HL-60 (cell line): Measurements from ENCODE around the gene MYH11.

Experiments
- DNase-seq, 2 experiments: peaks; one replicate each; pipeline ENCODE4 v3.0.0-alpha.2; 2010 to 2020; ENCODE audit warnings: low read depth in 1 of 2, low spot score in 1 of 2
- H3K27ac ChIP-seq: fragments of 250-450 bp; sonication (Bioruptor Pico); replicated peaks from 2 replicates; pipeline ENCODE4 v1.5.1; 2020; ENCODE audit warnings: mild to moderate bottlenecking, moderate library complexity
- H3K27me3 ChIP-seq: fragments of 250-450 bp; sonication (Bioruptor Pico); 2 replicates; pipeline ENCODE4 v1.5.1; 2021; ENCODE audit warnings: mild to moderate bottlenecking, moderate library complexity; ENCODE audit not compliant: insufficient read depth, poor library complexity, severe bottlenecking
- H3K4me3 ChIP-seq: replicated peaks from 2 replicates; pipeline ENCODE4 v1.5.1; 2011; ENCODE audit warnings: mild to moderate bottlenecking, control low read depth, low read length; ENCODE audit not compliant: insufficient read depth
- CTCF ChIP-seq: IDR thresholded peaks from one replicate; pipeline ENCODE4 v1.5.1; 2011; ENCODE audit warnings: low read length, control low read depth, inconsistent platforms; ENCODE audit not compliant: insufficient read depth
- GABPA ChIP-seq: IDR thresholded peaks from 2 replicates; pipeline ENCODE4 v1.6.1; 2012; ENCODE audit warnings: low read depth
- POLR2AphosphoS5 ChIP-seq: IDR thresholded peaks from 2 replicates; pipeline ENCODE4 v1.6.1; 2012; ENCODE audit warnings: low read depth
- REST ChIP-seq: IDR thresholded peaks from 2 replicates; pipeline ENCODE4 v1.6.1; 2012; ENCODE audit warnings: low read depth; ENCODE audit not compliant: insufficient replicate concordance
- SPI1 ChIP-seq: IDR thresholded peaks from 2 replicates; pipeline ENCODE4 v1.6.1; 2012; ENCODE audit warnings: low read depth, mild to moderate bottlenecking, borderline replicate concordance

The MYH11 gene

GRCh38 chr16:15880434-15881308 lies 23.8 kb upstream of the MYH11 start:
- no peak for TF ChIP-seq SPI1
- TF ChIP-seq POLR2AphosphoS5 = peak; percentile 30; the same call in 1 of the 2 replicates
- no peaks in the 10 kb centered on the region for H3K27me3 ChIP-seq
- H3K4me3 ChIP-seq = no peak overlapping the region
- no peak for DNase-seq
- H3K27ac ChIP-seq = no peak overlapping the region

- TF ChIP-seq POLR2AphosphoS5 = no peak
- TF ChIP-seq REST = no peak
- no peak for TF ChIP-seq SPI1
- no peak for TF ChIP-seq GABPA
- TF ChIP-seq CTCF = no peak
- H3K27ac ChIP-seq = peak overlapping the region; percentile 12; the same call in 1 of the 2 replicates
- no peaks in the 10 kb centered on the region for H3K27me3 ChIP-seq
- no peak for DNase-seq
- H3K4me3 ChIP-seq = no peak overlapping the region
These were observed 22.5 kb upstream of the MYH11 start for GRCh38 chr16:15879255-15879811.

DNA sequence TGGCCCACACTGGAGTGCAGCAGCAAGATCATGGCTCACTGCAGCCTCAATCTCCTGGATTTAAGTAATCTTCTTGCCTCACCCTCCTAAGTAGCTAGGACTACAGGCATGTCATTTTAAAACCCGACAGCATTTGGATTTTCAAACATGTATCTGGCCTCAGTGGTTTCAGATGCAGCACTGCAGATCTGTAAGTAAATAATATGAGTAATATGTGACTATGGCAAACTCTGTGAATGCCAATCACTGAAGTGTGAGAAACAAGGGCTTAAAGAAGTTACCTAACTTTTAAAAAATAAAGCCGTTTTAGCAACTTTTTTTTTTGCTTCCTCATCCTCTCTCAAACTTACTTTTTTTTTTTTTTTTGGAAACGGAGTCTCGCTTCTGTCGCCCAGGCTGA lies 19.7 kb upstream of the MYH11 start:
- Histone ChIP-seq H3K4me3 (no peak overlapping the region), H3K27me3 (no peaks in the 10 kb centered on the region), H3K27ac (no peak overlapping the region)
- TF ChIP-seq GABPA (no peak), REST (no peak), POLR2AphosphoS5 (no peak)
- no peak for DNase-seq

DNA sequence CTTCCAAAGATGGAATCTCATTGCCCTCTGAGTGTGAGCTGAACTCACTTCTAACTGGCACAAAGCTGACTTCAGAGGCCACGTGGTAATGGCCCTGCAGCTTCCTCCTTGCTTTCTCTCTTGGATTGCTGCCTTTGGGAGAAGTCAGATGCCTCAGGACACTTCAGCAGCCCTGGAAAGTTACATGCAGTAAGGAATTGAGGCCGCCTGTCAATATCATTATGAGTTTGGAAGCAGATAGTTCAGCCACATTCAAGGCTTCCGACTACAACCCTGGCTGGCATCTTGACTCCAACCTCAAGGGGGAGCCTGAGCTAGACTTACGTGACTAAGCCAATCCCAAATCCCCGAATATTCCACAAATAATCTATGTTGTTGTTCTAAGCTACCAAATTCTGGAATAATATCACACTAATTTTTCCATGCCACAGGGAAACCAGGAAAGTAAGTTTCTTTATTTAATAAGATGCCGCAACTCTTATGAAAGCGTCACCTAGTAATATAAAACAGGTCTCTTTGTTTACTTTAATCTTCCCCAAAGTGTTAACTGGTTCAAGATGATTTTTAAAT lies 18.0 kb upstream of the MYH11 start:
- Histone ChIP-seq H3K27ac (peak overlapping the region; percentile 18; the same call in 1 of the 2 replicates), H3K27me3 (no peaks in the 10 kb centered on the region), H3K4me3 (no peak overlapping the region)
- DNase-seq = peak in 1 of 2 experiments; percentile 30
- no peak for TF ChIP-seq SPI1
- TF ChIP-seq POLR2AphosphoS5 = no peak
- no peak for TF ChIP-seq REST
- peak; percentile 40 for TF ChIP-seq CTCF
- TF ChIP-seq GABPA = no peak
